Inflammatory macrophage (primary cell): ENCODE results near the gene PIK3C3.
A peak's percentile ranks its signal among the peaks of the same experiment; 100 is the strongest.
"Not testable (repeated sequence)": the region's sequence is repeated elsewhere in the genome, so short reads cannot be mapped to it uniquely, and the experiment has no call there.

ENCODE experiments used
- DNase-seq, 2 donors: peaks; one replicate each; pipeline ENCODE4 v3.0.0-alpha.2; 2020 to 2022

PIK3C3 gene

DNA sequence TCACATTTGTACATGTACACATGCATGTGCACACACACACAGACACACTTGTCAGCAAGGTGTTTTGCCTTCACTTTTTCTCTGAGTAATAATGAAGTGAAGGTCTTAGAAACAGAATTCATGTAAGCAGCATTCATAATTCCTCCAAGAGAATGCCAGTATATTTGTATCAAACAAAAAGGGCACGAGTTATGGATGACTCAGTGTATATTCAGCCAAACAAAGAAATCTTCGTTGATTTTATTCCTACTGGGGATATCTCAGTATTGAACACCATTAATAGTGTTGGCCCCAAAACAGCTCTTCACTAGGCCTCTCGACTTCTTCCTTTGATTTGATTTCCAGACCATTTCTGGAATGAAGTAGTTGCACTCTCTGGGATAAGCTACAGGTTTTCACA lies 125.3 kb downstream of the PIK3C3 start:
- no peak for DNase-seq

DNA sequence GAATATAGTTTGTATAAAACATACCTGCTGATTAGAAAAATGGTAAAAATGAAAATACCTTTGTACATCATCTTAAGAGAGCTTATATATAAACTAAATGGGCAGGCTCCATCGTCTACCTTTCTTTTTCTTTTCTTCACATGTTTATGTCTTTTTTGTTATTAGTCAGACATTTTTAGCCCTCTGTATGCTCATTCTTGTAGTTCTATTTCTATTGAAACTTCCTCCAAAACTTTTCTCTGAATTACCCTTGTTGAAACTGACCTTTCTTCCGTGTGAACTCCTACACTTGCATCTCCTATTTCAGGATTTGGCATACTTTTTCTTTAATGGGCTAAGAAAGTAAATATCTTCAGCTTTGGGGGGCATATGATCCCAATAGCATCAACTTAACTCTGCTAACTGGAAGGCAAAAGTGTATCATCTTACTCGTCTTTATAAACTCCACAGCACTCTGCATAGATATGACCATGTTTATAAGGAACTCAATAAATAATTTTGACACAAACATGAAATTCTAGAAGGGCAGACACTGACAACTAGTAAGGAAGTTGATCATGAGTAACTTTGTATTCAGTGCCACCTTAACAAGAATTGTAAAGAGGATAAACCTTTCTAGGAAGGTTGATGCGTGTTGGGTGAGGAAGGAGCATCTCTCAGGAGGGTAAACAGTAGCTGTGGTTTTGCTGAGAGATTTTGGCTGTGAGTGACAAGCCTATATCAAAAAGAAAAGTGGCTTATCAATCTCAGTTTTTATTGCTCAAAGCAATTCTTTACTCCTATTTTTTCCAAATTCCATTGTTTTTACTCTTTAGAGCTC lies 127.6 kb downstream of the PIK3C3 start:
- DNase-seq, result no peak

DNA sequence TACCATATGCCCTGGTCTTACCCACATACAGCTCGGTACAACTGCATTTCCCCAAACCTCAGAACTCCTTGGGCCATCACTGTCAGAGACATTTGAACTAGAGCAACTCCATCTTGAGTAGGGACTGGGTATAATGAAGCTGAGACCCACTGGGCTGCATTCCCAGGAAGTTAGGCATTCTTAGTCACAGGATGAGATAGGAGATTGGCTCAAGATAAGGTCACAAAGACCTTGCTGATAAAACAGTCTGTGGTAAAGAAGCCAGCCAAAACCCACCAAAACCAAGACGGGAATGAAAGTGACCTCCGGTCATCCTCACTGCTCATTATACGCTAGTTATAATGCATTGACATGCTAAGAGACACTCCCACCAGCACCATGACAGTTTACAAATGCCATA lies 131.3 kb downstream of the PIK3C3 start:
- DNase-seq, result no peak

DNA sequence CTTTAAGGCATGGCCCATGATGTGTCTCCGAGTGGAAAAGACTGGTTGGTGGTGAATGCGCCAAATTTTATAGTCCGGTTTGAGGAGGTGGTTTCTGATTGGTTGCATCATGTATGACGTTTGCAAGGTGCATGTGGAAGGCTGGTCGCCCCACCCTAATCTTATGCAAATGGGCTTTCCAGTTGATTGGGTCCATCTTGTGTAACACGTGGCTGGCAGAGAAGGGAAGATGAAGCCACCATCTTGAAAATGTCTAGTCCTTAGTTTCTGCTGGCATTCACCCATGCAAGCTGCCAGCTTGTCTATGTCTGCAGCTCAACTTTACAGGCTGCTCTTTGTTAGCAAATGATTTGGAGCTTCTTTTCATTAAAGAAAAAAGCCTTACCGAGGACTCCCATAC lies 132.2 kb downstream of the PIK3C3 start:
- DNase-seq, result no peak

DNA sequence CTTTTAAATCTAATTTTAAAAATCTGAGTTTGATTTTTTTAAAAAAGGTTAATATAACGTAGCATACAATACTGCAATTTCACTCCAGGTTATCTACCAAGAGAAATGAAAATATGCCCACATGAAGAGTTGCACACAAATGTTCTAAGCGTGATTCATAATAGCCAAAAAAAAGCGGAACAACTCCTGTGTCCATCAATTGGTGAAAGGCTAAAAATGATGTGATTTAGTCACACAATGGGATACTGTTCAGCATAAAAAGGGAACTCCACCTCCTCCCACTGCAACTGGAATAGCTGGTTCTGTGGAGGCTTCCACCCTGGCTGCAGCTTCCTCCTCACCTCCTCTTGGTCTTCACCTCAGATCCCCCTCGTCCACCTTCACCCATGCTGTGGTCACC lies 132.8 kb downstream of the PIK3C3 start:
- DNase-seq, result peak in 1 of 2 donors; percentile 14

DNA sequence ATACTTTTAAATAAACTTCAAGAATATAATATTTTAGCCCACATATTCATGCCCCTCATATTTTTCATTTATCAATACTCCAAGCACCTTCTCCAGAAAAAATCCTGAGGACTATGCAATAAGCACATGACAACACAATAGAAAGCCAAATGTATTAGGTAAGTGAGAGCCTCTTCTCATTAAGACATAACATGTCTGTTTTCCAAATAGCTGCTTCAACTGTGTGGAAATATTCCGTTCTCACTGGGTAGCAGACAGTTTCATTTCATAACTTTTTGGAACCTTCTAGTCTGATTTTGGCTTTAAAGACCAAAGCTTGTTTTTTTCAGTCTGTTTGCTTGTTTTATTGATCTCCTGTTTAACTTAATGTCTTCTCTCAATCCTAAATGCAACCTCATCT lies 137.8 kb downstream of the PIK3C3 start:
- DNase-seq, result no peak

DNA sequence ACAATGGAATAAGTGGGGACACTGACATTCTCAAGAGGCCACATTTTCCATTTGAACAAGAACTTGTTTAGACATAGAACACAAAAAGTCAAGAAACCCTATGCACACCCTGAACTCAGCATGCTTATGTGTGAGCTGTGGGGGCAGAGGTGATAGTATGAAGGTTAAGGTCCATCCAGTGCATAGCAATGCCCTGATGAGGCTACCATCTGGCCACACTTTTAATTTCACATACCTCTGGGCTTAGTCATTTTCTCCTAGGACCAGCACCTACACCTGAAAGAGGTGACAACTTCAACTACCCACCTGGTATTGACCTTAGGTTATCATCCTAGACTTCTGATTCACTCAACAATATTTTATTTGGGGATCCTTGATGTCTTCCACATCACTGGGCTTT lies 139.8 kb downstream of the PIK3C3 start:
- no peak for DNase-seq

DNA sequence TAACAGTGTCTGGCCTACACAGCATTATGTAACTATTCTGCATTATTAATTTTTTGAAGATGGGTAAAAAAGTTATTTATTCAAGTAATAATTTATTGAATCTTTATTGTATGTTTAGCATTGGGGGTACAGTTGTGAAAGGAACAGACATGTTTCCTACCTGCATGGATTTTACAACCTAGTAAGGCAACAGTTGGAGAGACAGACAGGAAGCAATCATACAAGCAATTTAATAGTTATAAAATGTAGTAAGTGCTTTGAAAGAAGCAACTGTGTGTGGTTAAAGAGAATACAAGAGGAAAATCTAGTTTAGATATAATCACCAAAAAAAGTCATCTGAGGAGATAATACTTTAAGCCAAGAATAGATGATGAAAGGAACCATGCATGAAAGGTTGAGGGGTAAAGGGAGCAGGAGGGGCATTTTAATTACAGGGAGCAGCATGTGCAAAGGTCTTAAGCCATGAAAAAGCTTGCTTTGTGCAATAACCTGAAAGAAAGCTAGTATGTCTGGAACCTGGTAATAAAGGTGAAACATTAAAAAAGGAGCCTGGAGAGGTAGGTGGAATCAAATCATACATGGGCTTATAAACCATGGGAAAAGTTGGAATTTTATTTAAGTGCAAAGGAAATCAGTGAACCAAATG lies 140.8 kb downstream of the PIK3C3 start:
- no peak for DNase-seq

DNA sequence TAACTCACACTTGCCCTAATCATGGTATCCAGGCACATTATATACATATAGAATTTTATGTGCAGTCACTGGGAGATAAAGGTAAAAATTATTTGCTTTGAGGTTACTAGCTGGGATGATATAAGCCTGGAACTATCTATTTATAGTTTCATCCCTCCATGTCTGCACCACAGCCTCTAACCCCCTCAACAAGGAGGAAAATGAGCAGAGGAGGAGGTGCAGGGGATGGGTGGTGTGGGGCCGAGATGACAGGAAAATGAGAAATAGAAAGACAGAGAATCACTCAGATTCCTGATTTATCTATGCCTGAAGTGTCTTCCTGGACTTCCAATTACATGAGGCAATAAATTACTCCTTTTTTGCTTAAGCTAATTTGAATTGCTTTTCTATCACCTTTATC lies 145.2 kb downstream of the PIK3C3 start:
- no peak for DNase-seq

DNA sequence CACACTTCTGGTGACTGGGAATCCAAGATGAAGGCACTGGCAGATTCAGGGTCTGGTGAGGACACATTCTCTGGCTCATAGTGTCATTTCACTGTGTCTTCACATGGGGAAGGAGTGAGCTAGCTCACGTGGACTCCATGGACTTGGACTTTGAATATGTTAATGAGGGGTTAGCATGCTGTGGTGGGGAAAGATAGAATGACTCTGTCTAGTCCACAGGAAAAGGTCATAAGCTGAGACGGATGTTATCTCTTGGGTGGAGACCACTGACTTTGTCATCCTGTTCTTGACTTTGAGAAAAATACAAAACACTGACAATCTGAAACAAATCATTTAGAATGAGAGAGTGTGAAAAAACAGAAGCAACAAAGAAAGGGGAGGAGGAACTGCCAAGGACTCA lies 145.9 kb downstream of the PIK3C3 start:
- DNase-seq, result no peak

DNA sequence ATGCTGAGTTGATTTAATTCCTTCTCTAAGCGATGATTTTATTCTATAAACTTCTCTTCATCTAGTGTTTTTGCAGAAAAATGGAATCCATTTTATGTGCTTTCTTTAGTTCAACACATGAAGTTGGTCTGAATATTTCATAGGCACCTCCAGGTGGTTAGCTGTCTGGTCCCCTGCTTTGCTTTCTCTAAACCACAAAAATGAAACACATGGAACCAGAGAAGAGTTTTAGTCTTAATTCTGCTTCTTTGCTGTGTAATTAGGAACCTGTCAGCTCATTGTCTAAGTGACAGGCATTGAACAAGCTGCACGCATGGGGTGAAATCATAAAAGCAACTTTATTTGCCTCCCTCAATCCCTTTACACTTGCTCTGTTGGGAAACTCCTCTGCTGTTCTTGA lies 150.4 kb downstream of the PIK3C3 start:
- no peak for DNase-seq

DNA sequence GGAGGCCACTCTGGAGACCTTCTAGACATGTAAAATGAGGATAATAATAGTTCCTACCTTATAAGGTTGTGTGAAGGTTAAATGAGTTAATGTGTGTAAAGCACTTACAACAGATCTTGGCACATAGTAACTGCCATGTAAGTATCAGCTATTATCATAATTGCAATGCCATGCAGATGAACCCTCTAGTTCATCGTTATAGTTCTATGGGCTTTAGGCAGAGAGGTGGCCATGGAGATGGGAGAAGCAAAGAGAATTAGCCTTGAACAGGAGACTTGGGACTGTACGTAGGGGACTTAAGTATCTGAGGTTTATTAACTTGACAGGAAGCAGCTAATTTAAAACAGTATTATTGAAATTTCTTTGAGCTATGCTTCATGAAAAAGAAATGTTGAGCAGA lies 151.8 kb downstream of the PIK3C3 start:
- DNase-seq, result no peak

DNA sequence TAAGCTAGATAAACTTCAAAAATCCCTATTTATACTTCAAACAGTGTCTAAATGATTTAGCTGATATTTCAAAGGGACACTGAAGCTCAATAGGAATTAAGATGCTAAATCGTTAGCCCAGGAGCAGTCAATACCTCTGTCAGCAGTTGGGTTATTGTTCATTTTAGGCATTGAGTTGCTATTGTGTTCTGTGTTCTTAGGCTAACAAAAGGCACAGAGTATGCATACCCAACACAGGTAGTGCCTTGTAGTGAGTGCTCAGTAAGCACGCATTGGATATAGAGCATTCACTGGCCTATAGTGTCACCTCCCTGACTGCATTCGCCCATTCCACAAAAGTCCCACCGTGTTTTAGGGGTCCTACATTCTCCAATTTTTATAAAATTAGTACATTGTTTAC lies 152.3 kb downstream of the PIK3C3 start:
- DNase-seq, result no peak

DNA sequence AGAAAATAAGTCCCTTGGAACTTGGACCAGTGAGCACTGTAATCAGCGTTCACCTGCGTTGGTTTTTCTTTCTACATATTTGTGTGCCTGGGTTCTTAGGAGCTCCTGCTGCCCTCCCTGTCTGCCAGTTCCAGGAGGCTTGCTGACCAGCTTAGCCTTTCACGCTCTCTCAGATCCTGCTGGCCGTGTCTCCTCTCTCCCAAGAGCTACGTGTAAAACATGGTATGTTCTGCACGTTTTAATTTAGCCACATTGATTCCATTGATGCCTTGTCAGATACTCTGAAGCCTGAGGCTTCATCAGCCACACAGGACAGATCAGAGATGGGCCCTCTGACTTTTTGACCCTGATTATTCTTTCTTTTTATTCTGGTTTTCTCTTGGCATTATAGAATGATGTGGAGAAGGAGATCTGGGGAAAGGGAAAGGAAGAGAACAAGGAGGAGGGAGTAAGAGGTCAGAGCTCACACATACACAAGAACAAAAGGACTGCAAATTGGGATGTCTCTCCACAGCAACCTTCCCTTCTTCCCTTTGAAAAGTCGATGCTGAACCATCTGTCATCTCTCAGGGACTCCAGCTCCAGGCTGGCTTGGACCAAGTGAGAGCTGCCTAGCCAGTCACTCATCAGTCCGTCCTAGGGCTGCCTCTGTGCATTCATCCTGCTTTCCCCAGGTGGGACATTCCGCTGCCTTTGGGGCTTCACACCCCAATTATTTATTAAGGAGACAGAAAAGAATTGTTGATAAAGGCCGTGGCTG lies 152.8 kb downstream of the PIK3C3 start:
- DNase-seq, result no peak

DNA sequence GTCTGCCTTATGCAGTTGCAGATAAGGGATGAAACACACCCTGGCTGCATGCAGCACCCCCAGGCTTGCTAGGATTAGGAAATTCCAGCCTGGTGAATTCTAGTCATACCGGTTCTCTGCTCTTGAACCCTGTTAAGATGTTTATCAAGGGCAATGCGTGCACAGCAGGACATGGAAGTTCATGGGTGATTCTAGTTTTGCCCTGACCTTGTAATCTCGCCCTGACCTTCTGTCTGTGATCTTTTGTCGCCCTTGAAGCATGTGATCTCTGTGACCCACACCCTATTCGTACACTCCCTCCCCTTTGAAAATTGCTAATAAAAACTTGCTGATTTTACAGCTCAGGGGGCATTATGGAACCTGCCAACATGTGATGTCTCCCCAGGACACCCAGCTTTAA lies 157.1 kb downstream of the PIK3C3 start:
- DNase-seq, result not testable (repeated sequence)

DNA sequence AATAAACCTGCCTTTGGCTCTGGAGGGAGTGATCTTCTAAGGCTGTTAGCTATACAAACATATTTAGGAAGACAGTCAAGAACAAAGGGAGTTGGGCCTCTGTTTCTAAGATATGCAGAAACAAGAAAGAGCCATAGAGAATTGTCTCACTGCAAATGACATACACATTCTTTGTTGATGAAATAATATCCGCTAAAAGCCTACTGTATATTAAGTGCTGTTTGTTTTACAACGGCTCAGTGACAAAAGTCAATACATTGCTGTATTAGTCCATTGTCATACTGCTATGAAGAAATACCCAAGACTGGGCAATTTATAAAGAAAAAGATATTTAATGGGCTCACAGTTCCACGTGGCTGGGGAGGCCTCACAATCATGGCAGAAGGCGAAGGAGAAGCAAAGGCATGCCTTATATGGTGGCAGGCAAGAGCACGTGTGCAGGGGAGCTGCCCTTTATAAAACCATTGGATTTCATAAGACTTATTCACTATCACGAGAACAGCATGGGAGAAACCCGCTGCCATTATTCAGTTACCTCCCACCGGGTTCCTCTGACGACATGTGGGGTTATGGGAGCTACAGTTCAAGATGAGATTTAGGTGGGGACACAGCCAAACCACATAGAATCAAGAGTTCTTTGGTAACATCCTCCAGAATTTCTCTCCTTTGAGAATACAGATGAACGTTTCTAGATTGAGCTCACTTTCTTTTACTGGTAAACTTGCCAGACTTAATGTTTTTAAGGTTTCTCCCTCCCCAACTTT lies 157.8 kb downstream of the PIK3C3 start:
- no peak for DNase-seq

DNA sequence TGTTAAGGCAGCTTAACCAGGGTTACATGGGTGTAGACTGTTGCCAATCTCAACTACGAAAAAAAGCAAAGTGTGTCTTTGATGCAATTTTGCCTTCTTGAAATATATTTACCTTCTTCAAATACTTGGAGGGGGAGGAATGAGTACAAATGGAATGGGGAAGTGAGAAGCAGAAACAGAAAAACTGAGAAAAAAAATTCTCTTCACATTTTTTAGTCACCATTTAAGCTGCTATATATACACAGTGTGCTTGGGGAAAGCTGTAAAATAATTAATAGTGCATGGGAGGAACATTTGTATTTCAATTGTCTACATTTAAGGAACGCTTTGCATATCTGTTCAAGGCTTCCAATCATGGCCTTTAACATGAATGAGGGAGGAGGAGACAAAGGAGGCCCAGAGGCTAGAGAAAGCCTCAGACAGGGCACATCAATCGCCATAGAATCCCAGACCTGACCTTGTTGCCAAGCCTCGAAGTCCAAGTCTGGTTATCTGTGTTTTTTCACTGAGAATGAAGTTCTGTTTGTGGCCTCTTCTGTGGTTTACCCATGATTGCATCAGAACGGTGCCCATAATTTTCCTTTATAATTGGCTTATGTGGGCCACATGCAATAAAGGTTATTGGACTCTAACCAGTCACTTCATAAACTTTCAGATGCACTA lies 158.6 kb downstream of the PIK3C3 start:
- peak; percentile 5 to 46 for DNase-seq

DNA sequence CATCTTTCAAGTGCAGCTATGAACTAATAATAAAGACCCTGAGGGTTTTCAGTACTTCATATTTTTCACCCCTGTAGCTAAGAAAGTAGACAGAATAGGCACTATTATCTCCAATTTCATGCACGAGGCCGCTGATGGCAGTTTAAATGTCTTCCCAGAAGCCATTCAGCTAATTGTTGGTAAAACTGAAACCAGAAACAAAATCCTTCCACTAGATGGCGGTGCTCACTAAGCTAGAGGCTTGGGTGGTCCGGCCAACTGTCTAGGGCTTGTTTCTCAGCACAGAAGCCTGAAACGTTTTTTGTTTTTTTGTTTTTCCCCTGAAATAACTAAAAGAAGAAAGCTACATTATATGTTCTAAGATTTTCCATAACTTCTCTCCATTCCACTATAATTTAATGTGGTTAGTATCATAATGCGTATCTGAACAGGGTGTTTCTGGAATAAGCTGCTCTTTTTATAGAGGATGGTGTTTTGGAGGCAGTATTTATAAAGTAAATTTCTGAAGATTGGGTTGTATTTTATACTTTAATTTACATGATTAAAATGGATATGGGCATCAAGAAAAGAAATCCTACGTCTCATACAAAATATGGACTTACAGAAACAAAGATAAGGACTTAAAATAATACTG lies 159.4 kb downstream of the PIK3C3 start:
- peak; percentile 66 to 71 for DNase-seq

DNA sequence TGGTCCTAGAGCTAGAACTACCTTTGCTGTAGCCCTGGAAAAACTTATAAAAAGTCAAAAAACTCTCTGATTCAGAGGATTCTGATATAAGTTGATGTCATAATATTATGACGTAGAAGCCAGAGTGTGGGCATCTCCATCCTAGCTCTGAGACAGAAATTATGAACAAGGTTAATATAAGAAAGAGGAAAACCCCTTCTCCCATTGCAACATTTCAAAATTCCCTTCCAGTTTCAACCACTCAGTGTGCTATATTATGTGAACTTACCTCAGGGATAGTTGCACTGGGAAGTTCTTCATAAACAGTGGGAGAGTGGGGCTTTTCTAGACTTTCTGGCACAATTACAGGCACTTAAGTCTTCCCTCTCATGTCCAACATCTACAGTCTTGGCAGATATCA lies 171.6 kb downstream of the PIK3C3 start:
- DNase-seq, result no peak

DNA sequence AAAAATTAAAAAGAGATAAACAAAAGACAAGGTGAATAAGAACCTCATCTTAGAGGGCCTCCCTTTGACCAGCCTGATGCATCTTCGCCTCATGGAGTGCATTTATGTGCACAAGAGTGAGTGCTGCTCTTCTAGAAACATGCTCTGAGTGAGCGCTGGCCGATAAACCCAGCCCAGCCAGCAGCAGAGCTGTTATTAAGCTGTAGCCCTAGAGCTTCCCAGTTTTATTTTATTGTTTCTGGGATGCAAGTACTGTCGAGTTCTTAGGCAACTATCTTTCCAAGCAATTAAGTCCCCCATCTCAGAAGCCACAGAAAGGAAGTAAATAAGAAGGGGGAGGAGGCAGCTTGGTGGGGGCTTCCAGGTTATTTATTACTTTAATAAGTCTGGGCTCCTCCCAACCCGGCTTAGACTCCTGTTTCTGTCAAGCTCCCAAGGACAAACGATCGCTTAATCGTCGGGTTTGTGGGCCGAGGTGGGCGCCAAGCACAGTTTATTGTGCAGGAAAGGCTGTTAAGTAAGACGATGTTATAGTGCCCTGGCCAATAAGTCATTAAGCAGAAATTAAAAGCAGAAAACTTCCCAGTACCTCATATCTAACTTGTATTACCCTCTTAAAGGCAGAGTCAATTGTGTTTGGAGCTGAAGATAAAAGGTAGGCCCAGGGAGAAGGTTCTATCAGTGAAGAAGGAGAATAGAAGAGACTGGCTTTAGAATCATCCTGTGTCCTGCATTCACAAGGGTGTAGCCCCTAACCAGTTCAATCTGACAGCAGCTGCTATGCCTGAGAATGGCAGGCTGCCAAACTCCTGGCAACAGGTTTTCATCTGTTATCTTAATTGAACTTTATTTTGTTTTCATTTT lies 176.3 kb downstream of the PIK3C3 start:
- no peak for DNase-seq

DNA sequence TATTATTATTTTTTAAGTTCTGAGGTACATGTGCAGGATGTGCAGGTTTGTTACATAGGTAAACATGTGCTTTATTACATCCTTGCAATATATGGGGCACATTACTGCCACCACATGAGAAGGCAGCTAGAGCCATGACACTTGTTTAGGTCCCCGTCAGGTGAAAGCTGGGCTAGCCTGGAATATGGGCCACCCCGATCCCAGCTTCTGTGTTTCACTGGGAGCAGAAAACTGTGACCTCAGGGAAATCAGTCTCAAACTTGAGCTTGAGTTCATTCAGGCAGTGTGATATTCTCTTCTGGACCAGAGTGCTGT lies 176.9 kb downstream of the PIK3C3 start:
- no peak for DNase-seq
